NT2/D1 (cell line): Measurements from ENCODE around the gene MAP3K5.

Source experiments
- DNase-seq: peaks from one replicate; pipeline ENCODE4 v3.0.0-alpha.2; 2011; ENCODE audit warnings: low read depth, low spot score
- H3K27me3 ChIP-seq: 2 replicates; pipeline ENCODE4 v1.6.0; 2011; ENCODE audit warnings: mild to moderate bottlenecking; ENCODE audit not compliant: insufficient read length, insufficient read depth
- H3K36me3 ChIP-seq: 2 replicates; pipeline ENCODE4 v1.6.1; 2011; ENCODE audit warnings: mild to moderate bottlenecking, low read length, mixed read lengths; ENCODE audit not compliant: insufficient read depth, insufficient read length
- H3K4me1 ChIP-seq: 2 replicates; pipeline ENCODE4 v1.5.1; 2011; ENCODE audit not compliant: insufficient read depth, insufficient read length
- H3K4me3 ChIP-seq: 2 replicates; pipeline ENCODE4 v1.5.1; 2011; ENCODE audit warnings: low read depth; ENCODE audit not compliant: insufficient read length
- H3K9ac ChIP-seq: 2 replicates; pipeline ENCODE4 v1.6.0; 2011; ENCODE audit warnings: low read depth; ENCODE audit not compliant: insufficient read length
- H3K9me3 ChIP-seq: 2 replicates; pipeline ENCODE4 v1.5.1; 2011; ENCODE audit warnings: mild to moderate bottlenecking, low read length; ENCODE audit not compliant: insufficient read depth
- SUZ12 ChIP-seq: IDR thresholded peaks from 2 replicates; pipeline ENCODE4 v1.6.1; 2011; ENCODE audit not compliant: insufficient read length, insufficient read depth; ENCODE audit errors: extremely low read depth
- YY1 ChIP-seq: IDR thresholded peaks from 2 replicates; pipeline ENCODE4 v1.6.1; 2011; ENCODE audit not compliant: insufficient read length, insufficient read depth
- ZNF274 ChIP-seq: IDR thresholded peaks from 2 replicates; pipeline ENCODE4 v1.6.1; 2011; ENCODE audit warnings: mild to moderate bottlenecking, low read depth, low read length

Gene MAP3K5

GRCh38 chr6:136726837-136727557 lies 65.3 kb downstream of the MAP3K5 start:
- DNase-seq, result no peak
- Histone ChIP-seq H3K4me1 (no peaks in the 10 kb centered on the region), H3K9me3 (no peaks in the 10 kb centered on the region), H3K4me3 (no peak overlapping the region), H3K9ac (no peak overlapping the region), H3K36me3 (no peaks in the 10 kb centered on the region), H3K27me3 (no peaks in the 10 kb centered on the region)
- no peak for TF ChIP-seq SUZ12
- no peak for TF ChIP-seq ZNF274
- no peak for TF ChIP-seq YY1

GRCh38 chr6:136725124-136725523 lies 67.2 kb downstream of the MAP3K5 start:
- Histone ChIP-seq H3K27me3 (no peaks in the 10 kb centered on the region), H3K9ac (no peak overlapping the region), H3K36me3 (no peaks in the 10 kb centered on the region), H3K4me1 (no peaks in the 10 kb centered on the region), H3K4me3 (no peak overlapping the region), H3K9me3 (no peaks in the 10 kb centered on the region)
- no peak for DNase-seq
- TF ChIP-seq YY1 (no peak), SUZ12 (no peak), ZNF274 (no peak)

- Histone ChIP-seq H3K36me3 (no peaks in the 10 kb centered on the region), H3K9ac (no peak overlapping the region), H3K27me3 (no peaks in the 10 kb centered on the region), H3K4me1 (no peaks in the 10 kb centered on the region), H3K4me3 (no peak overlapping the region), H3K9me3 (no peaks in the 10 kb centered on the region)
- DNase-seq, result no peak
- TF ChIP-seq ZNF274 (no peak), YY1 (no peak), SUZ12 (no peak)
Observed at GRCh38 chr6:136723780-136724179, 68.5 kb downstream of the MAP3K5 start.

- no peak for DNase-seq
- Histone ChIP-seq H3K4me3 (no peak overlapping the region), H3K36me3 (no peaks in the 10 kb centered on the region), H3K9ac (no peak overlapping the region), H3K9me3 (no peaks in the 10 kb centered on the region), H3K27me3 (no peaks in the 10 kb centered on the region), H3K4me1 (no peaks in the 10 kb centered on the region)
- TF ChIP-seq ZNF274 (no peak), YY1 (no peak), SUZ12 (no peak)
Observed at GRCh38 chr6:136721467-136721866, 70.8 kb downstream of the MAP3K5 start.

GRCh38 chr6:136720045-136720770 lies 72.1 kb downstream of the MAP3K5 start:
- H3K27me3 ChIP-seq, result no peaks in the 10 kb centered on the region
- DNase-seq, result no peak
- H3K9me3 ChIP-seq, result no peaks in the 10 kb centered on the region
- H3K36me3 ChIP-seq, result no peaks in the 10 kb centered on the region
- no peaks in the 10 kb centered on the region for H3K4me1 ChIP-seq
- TF ChIP-seq SUZ12 (no peak), ZNF274 (no peak), YY1 (no peak)
- H3K9ac ChIP-seq, result no peak overlapping the region
- H3K4me3 ChIP-seq, result no peak overlapping the region

GRCh38 chr6:136719280-136720044 lies 72.8 kb downstream of the MAP3K5 start:
- no peak overlapping the region for H3K4me3 ChIP-seq
- DNase-seq, result no peak
- no peak overlapping the region for H3K9ac ChIP-seq
- no peaks in the 10 kb centered on the region for H3K27me3 ChIP-seq
- no peaks in the 10 kb centered on the region for H3K9me3 ChIP-seq
- TF ChIP-seq YY1, result no peak
- TF ChIP-seq SUZ12, result no peak
- TF ChIP-seq ZNF274, result no peak
- H3K4me1 ChIP-seq, result no peaks in the 10 kb centered on the region
- H3K36me3 ChIP-seq, result no peaks in the 10 kb centered on the region

GRCh38 chr6:136718476-136718875 lies 73.8 kb downstream of the MAP3K5 start:
- H3K4me1 ChIP-seq, result no peaks in the 10 kb centered on the region
- no peaks in the 10 kb centered on the region for H3K9me3 ChIP-seq
- TF ChIP-seq ZNF274, result no peak
- TF ChIP-seq SUZ12, result no peak
- TF ChIP-seq YY1, result no peak
- no peak overlapping the region for H3K4me3 ChIP-seq
- H3K27me3 ChIP-seq, result no peaks in the 10 kb centered on the region
- H3K9ac ChIP-seq, result no peak overlapping the region
- no peak for DNase-seq
- H3K36me3 ChIP-seq, result no peaks in the 10 kb centered on the region
